GM12878 (cell line): Measurements from ENCODE around the gene ZNF451. TPM values are rescaled to one million over a fixed set of nuclear protein-coding genes. Genes with fewer than 3 reads are reported as not detected.
A peak's percentile ranks its signal among the peaks of the same experiment; 100 is the strongest.

ENCODE experiments used
- ATAC-seq: fragments of 200-7000 bp; cut with Tn5 transposase; 3 replicates; pipeline ENCODE4 v1.9.1; 2020; ENCODE audit warnings: mild to moderate bottlenecking, moderate library complexity
- BruUV-seq: library from RNA; stranded (reverse); fragments of 400-500 nt; replicated peaks from 2 replicates; lab custom pipeline; 2021; lab: Mats Ljungman, UMichigan
- CTCF ChIA-PET: fragments of 300-600 bp; sonication (Branson Sonifier 250); formaldehyde crosslinking; extraction: SDS; loops from one replicate; lab custom pipeline; 2021; ENCODE audit warnings: inconsistent platforms; lab: Yijun Ruan, JAX
- POLR2A ChIA-PET: fragments of 350-600 bp; formaldehyde crosslinking; extraction: SDS; loops from one replicate; lab custom pipeline; 2021; ENCODE audit warnings: inconsistent platforms; lab: Charles Lee
- RAD21 ChIA-PET: fragments of 300-600 bp; sonication (Branson Sonifier 250); formaldehyde crosslinking; loops from one replicate; lab custom pipeline; 2023; ENCODE audit warnings: antibody characterized with exemption; ENCODE audit not compliant: unreplicated experiment; lab: Charles Lee
- SMC1A ChIA-PET: fragments of 300-600 bp; sonication (Branson Sonifier 250); formaldehyde crosslinking; loops from one replicate; lab custom pipeline; 2023; ENCODE audit not compliant: unreplicated experiment, uncharacterized antibody; lab: Charles Lee
- DNase-seq: peaks from one replicate; pipeline ENCODE4 v3.0.0-alpha.2; 2011; ENCODE audit warnings: low read depth, low spot score
- FAIRE-seq: peaks from 3 replicates; lab custom pipeline; 2011; peaks lifted over from hg19 to GRCh38; lab: Jason Lieb, UNC
- H2AFZ ChIP-seq: 2 replicates; pipeline ENCODE4 v1.6.0; 2011; ENCODE audit warnings: low read depth, low read length, control low read depth; ENCODE audit not compliant: control insufficient read depth
- H3K27ac ChIP-seq: 2 replicates; pipeline ENCODE4 v1.5.1; 2011; ENCODE audit warnings: control low read depth; ENCODE audit not compliant: control insufficient read depth, insufficient read depth
- H3K27me3 ChIP-seq, 2 experiments: replicated peaks in 1 of 2; 2 replicates each; pipeline versions ENCODE4 v1.6.0 to v1.6.1; 2011; ENCODE audit warnings: low read length in 1 of 2; ENCODE audit not compliant: control insufficient read depth in 2 of 2, insufficient read depth in 2 of 2
- H3K36me3 ChIP-seq, 2 experiments: 2 replicates each; pipeline ENCODE4 v1.5.1; 2011; ENCODE audit warnings: low read length in 1 of 2; ENCODE audit not compliant: control insufficient read depth in 2 of 2, insufficient read depth in 2 of 2
- H3K4me1 ChIP-seq: 2 replicates; pipeline ENCODE4 v1.6.1; 2011; ENCODE audit warnings: mild to moderate bottlenecking, low read length, moderate library complexity, mixed read lengths; ENCODE audit not compliant: control insufficient read depth, insufficient read depth
- H3K4me2 ChIP-seq: 2 replicates; pipeline ENCODE4 v1.6.0; 2011; ENCODE audit warnings: control low read depth; ENCODE audit not compliant: control insufficient read depth, insufficient read depth
- H3K4me3 ChIP-seq: fragments of 200-600 bp; sonication (generic); 2 replicates; pipeline ENCODE4 v1.5.1; 2016
- H3K79me2 ChIP-seq: 2 replicates; pipeline ENCODE4 v1.6.0; 2011; ENCODE audit warnings: low read length; ENCODE audit not compliant: control insufficient read depth, insufficient read depth
- H3K9ac ChIP-seq: 2 replicates; pipeline ENCODE4 v1.8.0; 2011; ENCODE audit warnings: low read length, control low read depth, mixed read lengths; ENCODE audit not compliant: control insufficient read depth, insufficient read depth
- H3K9me3 ChIP-seq: replicated peaks from 3 replicates; pipeline ENCODE4 v1.5.1; 2011; ENCODE audit warnings: mild to moderate bottlenecking, low read length; ENCODE audit not compliant: control insufficient read depth, insufficient read depth
- H4K20me1 ChIP-seq: 2 replicates; pipeline ENCODE4 v1.6.0; 2011; ENCODE audit not compliant: control insufficient read depth, insufficient read depth
- ZNF687 ChIP-seq: fragments of 450-650 bp; IDR thresholded peaks from 2 replicates; pipeline ENCODE4 v1.6.1; 2017; ENCODE audit warnings: mild to moderate bottlenecking, moderate library complexity
- WGBS: methylation state at CpG from one replicate; pipeline ENCODE4 v1.1.6; 2016; ENCODE audit warnings: low lambda C conversion rate; ENCODE audit not compliant: insufficient replicate concordance, insufficient coverage; ENCODE audit errors: missing lambda C conversion rate; 5-methylcytosine and 5-hydroxymethylcytosine counted together
- in situ Hi-C: fragments of 300-500 bp; cut with MboI; formaldehyde crosslinking; loops from 9 replicates; pipeline ENCODE4 v1.14.3; 2018; ENCODE audit warnings: mixed read lengths
- intact Hi-C: fragments of 100-400 bp; cut with micrococcal nuclease; formaldehyde crosslinking; loops from one replicate; pipeline ENCODE4 v1.14.2; 2022; ENCODE audit not compliant: unreplicated experiment
- polyA plus RNA-seq, 11 experiments: library from polyadenylated mRNA; depleted of rRNA in 4 of 11; unstranded in 6 of 11; stranded (reverse) in 5 of 11; fragments of >200 nt; fragmentation: Nextera tagmentation in 4 of 11; fragmentation: Illumina TruSeq in 1 of 11; extraction: Ambion mirVana in 4 of 11; extraction: Trizol in 1 of 11; gene quantifications; 1 replicate in 1 of 11; 2 replicates in 10 of 11; pipeline versions ENCODE4 v1.2.1 to v1.2.3, GENCODE V29; 2011 to 2016; ENCODE audit warnings: inconsistent platforms in 2 of 11, missing spikeins in 2 of 11, low read depth in 1 of 11
- total RNA-seq, 4 experiments: library from RNA; depleted of rRNA in 3 of 4; stranded (reverse); fragments of >200 nt in 3 of 4; fragmentation: Illumina TruSeq in 1 of 4; extraction: Trizol in 1 of 4; gene quantifications; 2 replicates each; pipeline versions ENCODE4 v1.2.1 to v1.2.3, GENCODE V29; 2013 to 2021

ZNF451 gene
- total and polyA plus RNA-seq, 10 of the 15 experiments (the other 5 are each of a cell fraction or from before 2014, with no cell fraction given) = 6.5 to 44.4 (median 23.8) TPM

DNA sequence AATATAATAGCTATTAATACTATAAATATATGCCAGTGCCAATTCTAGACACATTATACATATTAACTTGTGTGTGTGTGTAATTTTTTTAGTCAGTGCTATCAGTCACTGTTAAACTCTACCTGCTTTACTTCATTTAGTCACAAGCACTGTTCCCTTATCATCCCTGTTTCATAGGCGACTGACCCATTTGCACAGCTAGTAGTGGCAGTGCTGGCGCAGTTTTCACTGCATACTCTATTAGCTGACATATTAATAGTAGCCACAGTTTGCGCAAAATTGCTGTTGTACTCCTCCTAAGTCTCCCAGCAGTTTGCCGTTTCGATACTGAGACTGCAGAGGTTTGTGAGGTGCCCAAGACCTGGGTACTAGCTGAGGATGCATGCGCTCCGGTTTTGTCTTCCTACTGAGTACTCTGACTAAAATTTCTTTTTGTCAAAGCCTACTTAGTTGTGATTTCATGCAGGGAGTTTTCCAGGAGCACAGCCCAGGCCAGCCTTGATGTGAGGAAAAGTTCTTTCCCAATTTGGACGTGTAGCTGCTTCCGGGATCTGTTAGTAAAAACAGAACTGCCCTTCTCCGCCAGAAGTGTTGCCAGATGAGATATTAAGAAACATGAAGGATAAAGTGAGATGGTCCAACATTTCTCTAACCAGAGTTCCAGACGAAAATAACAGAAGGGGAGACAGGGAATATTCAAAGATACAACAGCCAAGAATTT lies 87.7 kb downstream of the ZNF451 start:
- H4K20me1 ChIP-seq = no peaks in the 10 kb centered on the region
- POLR2A ChIA-PET = interaction anchor here (0.6 kb wide), 1 partner anchor 218 kb away, joined by 3 read pairs; no protein-coding TSS in a partner anchor
- peaks cover 0 to 2% of the 10 kb centered on the region in 2 experiments; a peak in 3 of 4 replicates for H3K36me3 ChIP-seq
- H2AFZ ChIP-seq = no peak overlapping the region
- DNase-seq (no peak), FAIRE-seq (no peak), ATAC-seq (no peak)
- in situ Hi-C loops (loop anchor here (10.0 kb wide), 1 partner anchor 137 kb away; the partner anchor contains the start of gene PRIM2), intact Hi-C loops (no loop called here)
- 93% methylated on average over 11 of the region's 11 CpGs for WGBS
- H3K9ac ChIP-seq = no peak overlapping the region; the same call in 1 of the 2 replicates
- H3K27ac ChIP-seq = no peak overlapping the region
- no peak for TF ChIP-seq ZNF687
- H3K4me1 ChIP-seq = no peaks in the 10 kb centered on the region
- SMC1A ChIA-PET = interaction anchor here (0.6 to 1.8 kb wide), 4 partner anchors 10 to 651 kb away, joined by 3 to 8 read pairs (median 6); no protein-coding TSS in a partner anchor
- H3K27me3 ChIP-seq = no peaks in the 10 kb centered on the region
- RAD21 ChIA-PET = no interaction called here
- BruUV-seq = no TSS peak
- CTCF ChIA-PET = interaction anchor here (0.7 to 1.7 kb wide), 3 partner anchors 10 to 275 kb away, joined by 3 to 8 read pairs (median 3); no protein-coding TSS in a partner anchor
- peak overlapping the region; percentile 57 for H3K4me2 ChIP-seq
- H3K9me3 ChIP-seq = no peaks in the 10 kb centered on the region
- H3K4me3 ChIP-seq = no peak overlapping the region
- peaks cover 79% of the 10 kb centered on the region for H3K79me2 ChIP-seq
